ENCODE data around the gene TP53RK.
A peak's percentile ranks its signal among the peaks of the same experiment; 100 is the strongest.

TP53RK gene

GRCh38 chr20:46713957-46714834 is 25.0 kb upstream of the TP53RK start:
- H3K9me3 Mint-ChIP-seq: no peaks in the 10 kb centered on the region
- intact Hi-C loops (cut with micrococcal nuclease): no loop called here
- H3K27ac Mint-ChIP-seq: no peak overlapping the region
- H3K27me3 Mint-ChIP-seq: peaks cover 10% of the 10 kb centered on the region
- peaks cover 18% of the 10 kb centered on the region for H3K4me1 Mint-ChIP-seq (ENCODE audit: low read depth)
- H3K4me3 Mint-ChIP-seq: no peak overlapping the region
- no peaks in the 10 kb centered on the region for H3K36me3 Mint-ChIP-seq (ENCODE audit: low read depth)

GRCh38 chr20:46712056-46712636 is 22.9 kb upstream of the TP53RK start:
- peaks cover 21% of the 10 kb centered on the region for H3K27me3 Mint-ChIP-seq
- H3K27ac Mint-ChIP-seq: no peak overlapping the region
- intact Hi-C loops (cut with micrococcal nuclease): no loop called here
- no peak overlapping the region for H3K4me3 Mint-ChIP-seq
- H3K9me3 Mint-ChIP-seq: no peaks in the 10 kb centered on the region
- H3K4me1 Mint-ChIP-seq (ENCODE audit: low read depth): peaks cover 23% of the 10 kb centered on the region
- H3K36me3 Mint-ChIP-seq (ENCODE audit: low read depth): no peaks in the 10 kb centered on the region

DNA sequence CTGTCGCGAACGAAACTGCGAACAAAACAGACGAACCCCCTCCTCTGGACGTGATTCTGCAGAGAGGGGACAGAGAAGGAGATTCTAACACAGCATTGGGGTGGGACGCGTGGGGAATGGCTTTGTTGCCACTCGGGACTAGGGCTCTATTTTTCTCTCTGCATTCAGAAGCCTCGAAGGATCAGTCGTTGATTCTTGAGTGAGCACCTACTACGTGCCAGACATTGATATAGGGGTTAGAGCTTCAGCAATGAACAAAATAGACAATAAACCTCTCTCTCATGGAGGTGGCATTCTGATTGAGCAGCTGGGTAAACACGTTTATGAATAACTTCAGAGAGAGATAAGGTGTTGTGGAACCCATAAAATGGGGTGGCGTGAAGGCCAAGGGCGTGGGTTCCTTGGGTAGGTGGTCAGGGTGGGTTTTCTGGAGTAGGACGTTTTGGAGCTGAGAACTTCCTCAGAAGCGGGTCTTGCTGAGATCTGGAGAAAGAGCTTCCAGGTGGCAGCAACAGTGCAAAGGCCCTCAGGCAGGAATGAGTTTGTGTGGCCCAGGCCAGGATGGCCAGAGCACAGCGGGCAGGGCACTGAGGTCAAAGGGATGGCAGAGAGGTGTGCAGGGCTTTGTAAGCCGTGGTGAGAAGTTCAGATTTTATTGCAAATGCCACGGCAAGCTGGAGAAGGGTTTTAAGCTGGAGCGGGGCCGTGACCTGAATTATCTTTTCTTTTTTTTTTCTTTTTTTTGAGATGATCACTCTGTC is 21.1 kb upstream of the TP53RK start:
- Mint-ChIP-seq H3K4me3 (peak overlapping the region; percentile 79), H3K4me1 (ENCODE audit: low read depth) (peaks cover 18% of the 10 kb centered on the region), H3K27ac (peak overlapping the region; percentile 45), H3K27me3 (peaks cover 24% of the 10 kb centered on the region), H3K9me3 (no peaks in the 10 kb centered on the region), H3K36me3 (ENCODE audit: low read depth) (no peaks in the 10 kb centered on the region)
- intact Hi-C loops (cut with micrococcal nuclease): no loop called here

GRCh38 chr20:46709459-46710152 is 20.4 kb upstream of the TP53RK start, which contains the start of gene SLC2A10:
Gene SLC2A10, plus strand, starts transcription at chr20:46709649. Its CDS starts 88 bp downstream, at chr20:46709737.
- Mint-ChIP-seq H3K9me3 (no peaks in the 10 kb centered on the region), H3K27ac (peak within 1 kb of the TSS; percentile 45), H3K4me3 (peak within 1 kb of the TSS; percentile 79), H3K36me3 (ENCODE audit: low read depth) (no peaks in the 10 kb centered on the region), H3K27me3 (peaks cover 27% of the 10 kb centered on the region), H3K4me1 (ENCODE audit: low read depth) (peaks cover 14% of the 10 kb centered on the region)
- intact Hi-C loops (cut with micrococcal nuclease): no loop called here

DNA sequence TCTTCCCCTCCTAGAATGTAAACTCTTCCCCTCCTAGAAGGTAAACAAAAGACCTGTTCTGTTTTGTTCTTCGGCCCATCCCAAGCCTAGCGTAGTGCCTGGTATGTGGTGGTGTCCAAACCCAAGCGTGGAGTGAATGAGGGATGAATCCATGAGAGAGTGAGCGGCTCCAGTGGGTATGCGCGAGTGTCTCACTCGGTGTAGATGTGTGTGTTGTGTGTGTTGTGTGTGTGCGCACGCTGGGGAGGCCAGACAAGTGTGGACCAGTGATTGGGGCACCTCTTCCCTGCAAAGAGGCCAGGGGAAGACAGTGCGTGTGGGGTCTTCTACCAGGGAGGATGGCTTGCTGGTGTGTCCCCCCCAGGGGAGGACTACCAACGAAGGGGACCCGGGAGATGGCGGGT is 19.8 kb upstream of the TP53RK start:
- Mint-ChIP-seq H3K4me1 (ENCODE audit: low read depth) (peaks cover 14% of the 10 kb centered on the region), H3K27ac (peak overlapping the region; percentile 31), H3K27me3 (peaks cover 27% of the 10 kb centered on the region), H3K36me3 (ENCODE audit: low read depth) (no peaks in the 10 kb centered on the region), H3K4me3 (peak overlapping the region; percentile 71), H3K9me3 (no peaks in the 10 kb centered on the region)
- intact Hi-C loops (cut with micrococcal nuclease): no loop called here

DNA sequence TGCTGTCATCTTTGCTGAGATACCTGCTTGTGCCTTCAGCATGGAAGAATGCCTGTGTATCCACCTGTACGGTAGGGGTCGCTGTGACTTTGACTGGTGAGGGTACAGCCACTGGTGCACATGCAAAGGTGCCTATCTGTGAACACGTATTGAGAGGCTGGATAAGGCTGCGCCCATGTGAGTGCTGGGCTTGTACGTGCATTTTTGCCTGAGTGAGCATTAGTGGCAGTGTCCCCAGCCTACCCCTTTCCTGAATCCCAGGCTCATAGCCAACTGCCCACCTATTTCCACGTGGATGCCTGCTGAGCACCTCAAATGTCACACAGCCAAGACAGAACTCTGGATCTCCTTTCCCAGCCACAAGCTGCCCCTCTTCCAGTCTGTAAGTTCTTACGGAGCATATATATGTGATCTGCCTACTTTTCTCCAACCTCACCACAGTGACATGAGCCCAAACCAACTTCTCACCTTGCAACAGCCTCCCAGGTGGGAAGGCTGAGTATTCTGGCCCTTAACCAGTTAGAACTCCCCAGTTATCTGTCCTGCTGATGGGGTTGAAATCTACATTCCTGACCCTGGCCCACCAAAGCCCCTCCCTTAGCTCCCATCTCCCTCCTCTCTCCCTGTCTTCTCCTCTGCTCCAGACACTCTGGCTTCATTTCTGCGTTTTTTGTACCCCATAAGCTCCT is 19.1 kb upstream of the TP53RK start:
- intact Hi-C loops (cut with micrococcal nuclease): no loop called here
- H3K36me3 Mint-ChIP-seq (ENCODE audit: low read depth): no peaks in the 10 kb centered on the region
- no peak overlapping the region for H3K4me3 Mint-ChIP-seq
- peaks cover 14% of the 10 kb centered on the region for H3K4me1 Mint-ChIP-seq (ENCODE audit: low read depth)
- H3K27ac Mint-ChIP-seq: no peak overlapping the region
- no peaks in the 10 kb centered on the region for H3K9me3 Mint-ChIP-seq
- H3K27me3 Mint-ChIP-seq: peaks cover 27% of the 10 kb centered on the region

GRCh38 chr20:46706242-46706641 is 17.0 kb upstream of the TP53RK start:
- no peak overlapping the region for H3K27ac Mint-ChIP-seq

DNA sequence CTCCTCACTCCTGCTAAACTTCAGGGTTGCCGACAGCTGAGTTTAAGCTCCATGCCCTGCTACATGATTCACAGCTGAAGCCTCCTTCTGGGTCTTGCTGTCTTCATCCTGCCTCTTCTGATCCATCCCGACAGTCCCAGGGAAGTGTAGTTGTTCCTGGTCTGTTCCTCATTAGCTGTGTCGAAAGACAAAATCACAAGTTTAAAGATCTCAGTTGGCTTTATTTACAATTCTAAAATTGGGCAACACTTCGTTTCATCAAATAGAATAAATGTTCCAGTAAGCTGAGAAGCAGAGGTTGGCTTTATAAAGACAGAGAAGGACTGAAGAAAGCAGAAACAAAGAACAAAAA is 16.1 kb upstream of the TP53RK start:
- H3K4me1 Mint-ChIP-seq (ENCODE audit: low read depth): peaks cover 14% of the 10 kb centered on the region
- no peak overlapping the region for H3K27ac Mint-ChIP-seq
- H3K27me3 Mint-ChIP-seq: peaks cover 27% of the 10 kb centered on the region
- H3K4me3 Mint-ChIP-seq: no peak overlapping the region
- no peaks in the 10 kb centered on the region for H3K9me3 Mint-ChIP-seq
- no peaks in the 10 kb centered on the region for H3K36me3 Mint-ChIP-seq (ENCODE audit: low read depth)
- intact Hi-C loops (cut with micrococcal nuclease): no loop called here

More at GRCh38 chr20:46706242-46706641, 17.0 kb upstream of the TP53RK start:
- intact Hi-C loops (cut with micrococcal nuclease): no loop called here
- peaks cover 27% of the 10 kb centered on the region for H3K27me3 Mint-ChIP-seq
- peaks cover 14% of the 10 kb centered on the region for H3K4me1 Mint-ChIP-seq (ENCODE audit: low read depth)
- H3K36me3 Mint-ChIP-seq (ENCODE audit: low read depth): no peaks in the 10 kb centered on the region
- H3K9me3 Mint-ChIP-seq: no peaks in the 10 kb centered on the region
- no peak overlapping the region for H3K4me3 Mint-ChIP-seq

- Mint-ChIP-seq H3K27me3 (peaks cover 22% of the 10 kb centered on the region), H3K4me3 (no peak overlapping the region), H3K4me1 (ENCODE audit: low read depth) (peaks cover 9% of the 10 kb centered on the region), H3K27ac (no peak overlapping the region), H3K9me3 (no peaks in the 10 kb centered on the region), H3K36me3 (ENCODE audit: low read depth) (no peaks in the 10 kb centered on the region)
- intact Hi-C loops (cut with micrococcal nuclease): no loop called here
Measured at GRCh38 chr20:46704714-46705377, 15.6 kb upstream of the TP53RK start.

DNA sequence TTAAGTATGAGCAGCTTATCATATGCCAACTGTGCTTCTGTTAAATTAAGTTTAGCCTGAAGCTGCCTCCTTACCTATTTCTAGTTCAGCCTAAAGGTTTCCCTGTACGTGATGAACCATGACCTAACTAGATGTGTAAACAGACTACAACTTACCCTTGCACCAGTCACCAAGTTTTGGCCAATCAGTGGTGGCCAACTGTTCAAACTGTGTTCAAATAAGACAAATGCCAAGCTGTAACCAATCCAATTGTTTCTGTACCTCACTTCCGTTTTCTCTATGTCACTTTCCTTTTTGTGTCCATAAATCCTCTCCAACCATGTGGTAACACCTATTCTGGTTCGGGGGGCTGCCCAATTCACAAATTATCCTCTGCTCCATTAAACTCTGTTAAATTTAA is 14.2 kb upstream of the TP53RK start:
- Mint-ChIP-seq H3K27me3 (peaks cover 12% of the 10 kb centered on the region), H3K27ac (no peak overlapping the region), H3K4me3 (no peak overlapping the region), H3K9me3 (no peaks in the 10 kb centered on the region), H3K4me1 (ENCODE audit: low read depth) (no peaks in the 10 kb centered on the region), H3K36me3 (ENCODE audit: low read depth) (no peaks in the 10 kb centered on the region)
- intact Hi-C loops (cut with micrococcal nuclease): no loop called here

GRCh38 chr20:46702447-46703203 is 13.4 kb upstream of the TP53RK start:
- intact Hi-C loops (cut with micrococcal nuclease): no loop called here
- Mint-ChIP-seq H3K36me3 (ENCODE audit: low read depth) (no peaks in the 10 kb centered on the region), H3K9me3 (no peaks in the 10 kb centered on the region), H3K27me3 (peaks cover 9% of the 10 kb centered on the region), H3K4me3 (no peak overlapping the region), H3K4me1 (ENCODE audit: low read depth) (no peaks in the 10 kb centered on the region), H3K27ac (no peak overlapping the region)

DNA sequence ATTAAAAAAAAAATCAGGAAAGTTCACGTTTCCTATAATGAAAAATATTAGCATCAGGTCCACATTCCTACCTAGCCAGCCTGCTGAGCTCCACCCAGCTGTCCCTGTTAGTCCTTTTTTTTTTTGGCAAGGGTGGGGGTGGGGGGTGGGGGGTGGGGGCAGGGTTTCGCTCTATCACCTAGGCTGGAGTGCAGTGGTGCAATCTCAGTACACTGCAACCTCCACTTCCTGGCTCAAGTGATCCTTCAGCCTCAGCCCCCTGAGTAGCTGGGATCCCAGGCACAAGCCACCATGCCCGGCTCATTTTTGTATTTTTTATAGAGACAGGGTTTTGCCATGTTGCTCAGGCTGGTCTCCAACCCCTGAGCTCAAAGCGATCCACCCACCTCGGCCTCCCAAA is 12.7 kb upstream of the TP53RK start:
- Mint-ChIP-seq H3K4me1 (ENCODE audit: low read depth) (no peaks in the 10 kb centered on the region), H3K27me3 (peaks cover 9% of the 10 kb centered on the region)
- intact Hi-C loops (cut with micrococcal nuclease): no loop called here

More for the DNA sequence above, 12.7 kb upstream of the TP53RK start:
- H3K9me3 Mint-ChIP-seq: no peaks in the 10 kb centered on the region
- no peaks in the 10 kb centered on the region for H3K36me3 Mint-ChIP-seq (ENCODE audit: low read depth)
- no peak overlapping the region for H3K4me3 Mint-ChIP-seq
- no peak overlapping the region for H3K27ac Mint-ChIP-seq
